Measurements from ENCODE around the gene SLC26A9.
A peak's percentile ranks its signal among the peaks of the same experiment; 100 is the strongest.

The SLC26A9 gene

DNA sequence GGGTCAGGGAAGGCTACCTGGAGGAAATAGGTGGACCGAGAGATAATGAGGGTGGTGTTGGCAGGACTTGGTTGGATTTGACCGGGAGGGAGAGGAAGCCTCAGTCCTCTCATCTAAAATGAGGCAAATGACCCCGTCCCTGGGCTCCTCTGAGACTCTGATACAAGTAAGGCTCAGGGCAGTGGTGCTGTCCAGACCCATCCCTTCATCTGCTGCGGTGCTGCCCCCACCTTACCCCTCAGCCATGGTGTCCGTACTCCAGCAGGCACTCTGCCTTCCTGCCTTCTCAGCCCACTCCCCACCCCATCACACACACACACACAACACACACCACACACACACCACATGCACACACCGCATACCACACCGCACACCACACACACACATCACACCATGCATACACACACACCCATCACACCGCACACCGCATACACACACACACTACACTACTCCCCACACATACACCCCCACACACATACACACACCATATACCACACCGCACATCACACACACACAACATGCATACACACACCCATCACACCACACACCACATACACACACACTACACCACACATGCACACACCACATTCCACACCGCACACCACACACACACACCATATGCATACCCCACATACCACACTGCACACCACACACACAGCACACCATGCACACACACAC is 29.4 kb upstream of the SLC26A9 start:
- peak; percentile 43 for DNase-seq

DNA sequence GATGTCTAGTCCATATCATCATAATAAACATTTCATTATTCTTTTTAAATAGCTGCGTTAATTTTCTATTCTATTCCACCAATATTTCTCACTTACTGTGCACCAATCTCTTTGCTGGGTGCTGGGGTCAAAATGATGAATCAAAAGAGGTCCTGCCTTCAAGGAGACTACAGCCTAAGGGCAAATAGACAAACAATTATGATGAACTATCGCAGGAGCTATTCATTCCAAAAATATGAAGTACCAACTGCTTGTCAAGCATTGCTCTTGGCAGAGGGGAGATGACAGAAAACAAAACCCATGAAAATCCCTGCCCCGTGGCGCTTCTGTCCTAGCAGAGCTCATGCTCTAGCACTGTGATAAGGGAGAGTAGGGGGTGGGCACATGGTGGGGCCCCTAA is 28.8 kb upstream of the SLC26A9 start:
- DNase-seq, result no peak

DNA sequence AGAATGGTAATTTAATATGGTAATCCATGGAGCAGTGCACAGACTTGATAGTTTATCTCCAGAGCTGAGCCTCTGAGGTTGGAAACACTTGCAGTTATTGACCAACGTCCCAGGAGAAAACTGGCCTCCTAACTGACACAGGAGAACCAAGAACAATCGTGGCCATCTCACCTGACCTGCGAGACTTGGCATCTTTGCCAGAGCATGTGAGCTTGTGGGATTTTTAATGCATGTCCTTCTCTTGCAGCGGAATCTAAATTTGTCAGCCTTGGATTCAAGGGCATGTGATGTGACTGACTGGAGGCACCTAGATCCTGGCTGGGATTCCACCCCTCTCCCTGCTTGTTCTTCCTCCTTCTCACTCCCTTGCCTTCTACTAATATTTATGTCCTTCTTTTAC is 27.8 kb upstream of the SLC26A9 start:
- DNase-seq, result no peak

DNA sequence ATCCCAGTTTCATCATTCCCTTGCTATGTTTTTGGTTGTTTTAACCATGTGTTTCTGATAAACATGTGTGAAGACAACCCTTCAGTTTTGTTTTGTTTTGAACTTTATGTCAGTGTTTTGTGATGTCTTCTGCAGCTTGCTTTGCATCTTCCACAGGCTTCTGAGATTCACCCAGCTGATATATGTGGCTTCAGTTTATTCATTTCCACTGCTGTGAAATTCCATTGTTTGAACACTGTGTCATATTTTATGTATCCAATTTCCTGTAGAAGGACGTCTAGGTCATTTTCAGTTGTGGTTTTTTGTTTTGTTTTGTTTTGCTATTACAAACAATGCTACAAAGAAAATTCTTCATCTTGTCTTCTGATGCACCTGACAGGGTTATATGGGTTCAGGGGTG is 27.2 kb upstream of the SLC26A9 start:
- DNase-seq, result no peak

DNA sequence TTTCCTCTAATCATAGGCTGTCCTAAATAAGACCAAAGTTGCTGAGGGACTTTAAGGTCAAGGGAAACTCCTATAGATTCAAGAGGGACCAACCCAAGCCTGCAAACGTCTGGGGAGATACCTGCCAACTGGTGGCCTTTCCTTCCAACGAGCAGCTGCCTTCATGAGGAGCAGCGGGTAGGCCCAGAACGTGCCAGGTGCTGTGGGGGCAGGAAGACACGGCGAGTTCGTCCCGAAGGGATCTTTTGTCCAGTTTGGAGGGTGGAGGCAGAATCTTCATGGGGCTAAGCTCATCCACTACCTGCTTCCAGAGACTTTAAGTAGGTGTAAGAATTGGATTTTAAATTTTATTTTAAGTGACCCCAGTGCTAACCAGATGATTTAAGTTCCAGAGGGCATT is 26.0 kb upstream of the SLC26A9 start:
- no peak for DNase-seq

DNA sequence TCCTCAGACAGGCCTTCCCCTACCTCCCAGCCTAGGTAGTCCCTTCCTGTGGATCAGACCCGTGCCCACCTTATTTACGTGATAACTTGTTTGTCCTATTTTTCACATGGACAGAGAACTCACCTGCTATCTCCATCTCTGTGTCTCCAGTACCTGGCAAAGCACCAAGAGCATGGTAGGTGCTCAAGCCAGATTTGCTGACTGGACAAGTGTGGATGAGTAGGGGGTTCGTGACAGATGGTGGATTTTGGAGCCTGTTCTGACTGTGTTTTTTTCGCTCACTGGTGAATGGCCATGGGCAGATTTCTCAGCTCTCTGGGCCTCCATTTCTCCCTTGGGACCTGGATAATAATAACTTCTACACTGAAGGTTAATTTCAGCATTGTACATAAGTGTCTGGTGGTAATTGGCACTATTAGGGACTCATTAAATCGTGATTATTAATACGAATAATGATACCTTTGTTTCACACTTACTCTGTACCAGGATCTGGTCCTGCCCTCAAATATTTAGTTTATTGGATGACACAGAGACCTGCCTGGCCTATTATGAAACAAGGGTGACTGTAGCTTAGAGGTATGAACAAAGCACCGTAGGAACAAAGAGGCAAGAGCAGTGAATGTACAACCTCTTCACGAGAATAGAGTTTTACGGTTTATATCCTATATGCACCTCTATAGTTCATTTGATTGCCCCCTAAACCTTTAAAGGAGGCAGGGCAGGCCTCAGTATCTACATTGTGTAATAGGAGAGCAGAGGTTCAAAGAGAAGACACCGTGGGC is 24.5 kb upstream of the SLC26A9 start:
- DNase-seq, result no peak

DNA sequence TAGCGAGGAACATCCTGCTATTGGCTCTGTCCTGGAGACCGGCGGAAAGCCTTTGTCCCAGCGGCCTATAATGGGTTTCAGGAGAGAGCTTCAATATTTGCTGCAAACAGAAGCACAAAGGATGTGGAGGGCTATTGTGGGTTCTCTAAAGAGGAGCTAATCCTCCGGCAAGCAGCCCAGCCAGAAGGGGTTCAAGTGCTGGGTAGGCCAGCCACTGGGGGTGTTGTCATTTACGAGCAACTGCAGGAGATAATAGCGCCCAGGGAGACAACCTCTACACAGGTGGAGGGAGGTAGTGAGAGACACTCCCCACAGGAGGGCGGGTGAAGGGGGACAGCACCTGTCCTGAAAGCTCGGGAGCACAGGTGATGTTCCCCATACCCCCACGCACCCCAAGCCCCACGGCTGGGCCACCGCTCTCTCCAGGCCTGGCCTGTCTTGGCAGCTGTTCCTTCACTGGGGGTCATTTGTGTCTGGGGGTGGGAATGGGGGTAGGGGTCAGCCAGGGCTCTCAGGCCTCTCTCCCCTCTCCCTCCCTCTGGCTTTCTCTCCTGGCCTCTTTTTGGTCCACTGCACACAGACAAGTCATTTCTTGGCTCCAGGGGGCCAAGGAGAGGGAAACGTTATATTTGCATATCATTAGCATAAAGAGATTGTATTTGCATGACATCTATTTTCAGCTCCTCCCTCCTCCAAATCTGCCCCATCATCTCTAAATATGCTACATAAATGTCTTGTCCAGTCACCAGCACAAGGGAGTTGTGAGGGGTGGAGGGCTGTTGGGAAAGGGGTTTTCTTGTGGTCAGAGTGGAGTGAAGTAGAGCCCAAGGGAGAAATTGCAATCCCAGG is 22.0 kb upstream of the SLC26A9 start:
- no peak for DNase-seq

DNA sequence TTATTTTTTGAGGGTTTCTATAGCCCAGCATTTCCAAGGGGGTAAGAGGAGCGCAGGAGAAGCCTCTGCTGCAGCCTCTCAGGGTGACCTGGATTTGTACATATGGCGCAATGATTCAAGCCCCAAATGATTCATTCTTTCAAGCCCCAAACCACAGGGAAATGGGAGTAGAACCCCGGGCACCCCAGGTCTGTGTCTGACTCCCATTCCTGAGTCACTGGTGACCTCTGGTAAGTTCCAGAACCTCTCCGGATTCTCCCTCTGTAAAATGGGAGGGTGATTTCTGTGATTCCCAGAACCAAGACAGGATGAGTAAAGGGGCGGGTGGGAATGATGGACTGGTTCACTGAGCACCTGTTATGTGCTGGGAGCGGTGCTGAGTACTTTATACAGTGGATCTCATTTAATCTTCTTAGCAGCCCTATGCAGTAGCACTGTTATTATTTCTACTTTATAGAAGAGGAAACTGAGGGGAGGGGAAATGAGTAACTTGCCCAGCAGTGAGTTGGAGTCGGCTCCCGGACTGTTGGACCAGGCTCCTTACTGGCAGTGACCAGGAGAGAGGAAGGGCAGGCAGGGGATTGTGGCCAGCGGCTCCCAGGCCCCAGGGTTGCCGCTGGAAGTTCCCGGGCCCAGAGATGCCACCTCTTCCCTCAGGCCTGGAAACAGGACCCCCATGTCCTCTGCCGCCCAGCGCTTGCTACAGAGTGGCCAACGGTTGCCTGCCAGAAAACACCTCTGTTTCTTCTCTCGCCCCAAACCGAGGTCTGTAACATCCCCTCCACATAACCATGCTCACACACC is 20.3 kb upstream of the SLC26A9 start:
- DNase-seq, result peak; percentile 48

DNA sequence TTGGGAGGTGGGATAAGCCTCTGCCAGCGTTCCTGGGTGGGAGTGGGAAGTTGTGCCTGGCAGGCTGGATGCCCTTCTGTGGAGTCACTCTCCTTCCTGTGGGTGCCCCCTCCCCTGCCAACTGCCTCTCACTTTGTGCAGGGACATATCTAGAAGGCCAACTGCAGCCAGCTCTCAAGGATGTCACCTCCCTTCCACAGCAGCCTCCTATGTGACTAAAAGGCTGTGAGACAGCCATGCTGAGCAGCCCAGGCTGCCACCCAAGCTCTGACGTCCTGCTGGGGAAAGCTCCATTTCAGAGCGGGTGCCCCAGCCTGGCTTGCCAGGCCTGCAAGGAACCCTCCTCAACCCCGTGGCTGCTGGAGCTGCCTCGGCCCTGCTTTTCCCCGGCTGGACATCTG is 19.6 kb upstream of the SLC26A9 start:
- DNase-seq, result no peak

DNA sequence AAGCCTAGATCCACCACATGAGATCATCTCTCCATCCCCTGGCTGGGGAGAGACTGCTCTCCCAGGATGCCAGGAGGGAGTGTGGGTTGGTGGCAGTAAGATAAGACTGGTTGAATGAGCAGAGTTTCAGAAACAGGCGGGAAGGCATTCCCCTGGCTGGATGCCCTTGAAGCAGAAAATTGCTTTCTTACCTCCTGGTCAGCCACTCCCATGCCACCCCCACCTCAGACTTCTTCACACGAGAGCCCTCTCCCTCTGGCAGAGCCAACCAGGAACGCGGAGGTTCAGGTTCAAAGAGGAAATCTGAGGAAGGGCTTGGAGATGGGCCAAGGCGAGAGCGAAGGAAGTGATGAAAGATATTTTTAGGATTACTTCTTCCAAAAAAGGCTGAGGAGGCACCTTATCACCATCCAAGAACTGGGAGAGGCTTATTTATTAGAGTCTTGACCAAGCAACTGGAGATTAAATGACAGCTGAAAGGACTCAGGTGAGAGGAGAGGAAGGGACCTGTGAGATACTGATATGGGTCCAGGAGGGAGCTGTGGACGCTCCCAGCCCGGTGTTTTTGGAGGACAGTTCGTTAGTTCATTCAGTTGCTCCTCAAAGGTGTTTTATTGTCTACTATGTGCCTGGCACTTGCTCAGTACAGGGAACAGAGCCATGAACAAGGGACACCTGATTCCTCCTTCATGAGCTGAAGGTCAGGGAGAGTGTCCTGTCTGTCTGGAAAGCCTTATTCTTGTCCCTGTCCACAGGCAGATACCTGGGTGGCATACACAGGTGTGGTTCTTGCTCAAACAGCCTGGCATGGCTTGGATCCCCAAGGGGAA is 18.9 kb upstream of the SLC26A9 start:
- DNase-seq, result peak; percentile 51

DNA sequence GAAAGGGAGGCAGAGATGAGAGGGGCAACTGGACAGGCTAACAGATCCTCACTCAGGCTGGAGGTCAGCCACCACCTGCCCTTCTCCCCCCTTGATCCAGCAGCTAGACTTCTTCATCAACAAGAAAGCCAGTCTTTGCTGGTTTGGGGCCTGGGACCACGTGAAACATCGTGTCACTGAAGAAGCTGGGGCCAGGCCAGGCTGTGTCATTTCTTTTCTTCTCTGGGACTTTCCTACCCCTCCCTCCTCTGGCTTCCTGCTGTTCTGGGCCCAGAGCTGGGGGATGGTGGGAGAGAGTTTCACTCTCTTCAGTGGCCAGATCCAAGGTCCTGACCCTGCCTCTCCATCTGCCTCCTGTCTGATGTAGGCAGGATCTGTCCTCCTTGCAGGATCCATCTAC is 18.1 kb upstream of the SLC26A9 start:
- peak; percentile 54 for DNase-seq

DNA sequence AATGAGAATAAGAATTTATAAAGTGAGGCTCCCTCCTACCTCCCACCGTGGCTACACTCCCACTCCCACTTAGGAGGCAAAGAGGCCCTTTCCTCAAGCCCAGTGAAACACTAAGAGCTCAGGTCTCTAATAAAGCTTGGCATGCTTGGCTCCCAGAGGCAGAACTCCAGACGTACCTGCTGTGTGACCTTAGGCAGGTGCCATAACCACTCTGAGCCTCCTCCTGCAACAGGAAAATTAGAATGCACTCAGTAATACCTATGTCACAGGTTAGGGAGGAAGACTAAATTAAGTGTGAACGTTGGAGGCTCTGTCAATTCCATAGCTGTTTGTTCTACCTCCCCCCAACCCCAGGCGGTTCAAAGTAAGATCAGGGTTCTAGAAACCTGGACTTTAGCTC is 16.5 kb upstream of the SLC26A9 start:
- no peak for DNase-seq

DNA sequence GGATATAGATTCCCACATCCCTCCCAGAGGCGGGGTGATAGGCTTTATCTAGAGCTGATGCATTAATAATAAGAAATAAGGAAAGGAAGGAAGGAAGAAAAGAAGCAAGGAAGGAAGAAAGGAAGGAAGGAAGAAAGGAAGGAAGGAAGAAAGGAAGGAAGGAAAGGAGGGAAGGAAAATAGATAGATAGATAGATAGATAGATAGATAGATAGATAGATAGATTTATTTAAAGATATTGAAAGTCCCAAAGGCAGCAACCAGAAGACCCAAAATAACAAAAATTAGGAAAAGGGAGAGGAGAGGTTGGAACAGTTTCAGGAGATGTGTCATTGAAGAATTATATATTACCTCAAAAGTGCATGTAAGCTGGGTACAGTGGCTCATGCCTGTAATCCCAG is 12.2 kb upstream of the SLC26A9 start:
- no peak for DNase-seq

DNA sequence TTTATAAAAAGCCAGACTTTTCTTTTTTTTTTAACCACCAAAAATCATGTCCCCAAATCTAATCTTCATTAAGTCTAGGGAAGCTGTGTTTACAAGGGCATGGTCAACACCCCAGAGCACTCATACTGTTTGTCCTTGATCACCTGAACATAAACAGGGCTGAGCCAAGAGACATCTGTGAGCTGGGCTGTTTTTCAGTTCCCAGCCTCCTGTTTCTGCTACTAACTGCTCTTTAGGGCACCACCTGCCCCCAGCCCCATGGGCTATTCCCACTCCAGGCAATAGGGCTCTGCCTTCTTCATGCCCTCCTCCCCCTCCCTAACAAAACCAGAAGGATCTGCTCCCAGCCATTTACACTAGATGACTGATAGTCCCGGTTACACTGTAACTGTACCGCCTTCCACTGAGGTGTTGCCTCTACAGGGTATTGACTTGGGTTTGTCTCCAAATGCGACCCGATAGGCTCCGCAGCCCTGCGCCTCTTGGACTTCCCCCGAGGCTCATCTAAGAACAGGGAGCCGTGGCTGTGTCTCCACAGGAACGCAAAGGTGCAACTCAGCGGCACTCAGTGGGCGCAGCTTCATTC is 11.7 kb upstream of the SLC26A9 start:
- no peak for DNase-seq

DNA sequence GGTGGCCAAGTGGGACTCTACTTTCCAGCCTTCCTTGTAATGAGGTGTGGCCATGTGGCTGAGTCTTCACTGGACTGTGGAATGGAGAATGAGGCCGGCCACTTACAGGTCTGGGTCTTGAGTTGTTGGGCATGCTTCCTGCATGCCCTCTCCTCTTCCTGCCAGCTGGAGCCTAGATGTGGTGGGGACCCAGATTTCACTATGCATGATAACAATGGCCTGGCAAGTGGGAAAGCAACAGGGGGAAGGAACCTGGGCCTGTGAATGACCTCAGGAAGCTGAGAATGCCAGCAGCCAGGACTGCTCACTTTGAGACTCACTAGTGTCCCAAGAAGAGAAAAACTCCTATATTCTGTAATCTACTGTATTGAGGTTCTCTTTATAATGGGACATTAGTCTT is 8.5 kb upstream of the SLC26A9 start:
- DNase-seq, result no peak

DNA sequence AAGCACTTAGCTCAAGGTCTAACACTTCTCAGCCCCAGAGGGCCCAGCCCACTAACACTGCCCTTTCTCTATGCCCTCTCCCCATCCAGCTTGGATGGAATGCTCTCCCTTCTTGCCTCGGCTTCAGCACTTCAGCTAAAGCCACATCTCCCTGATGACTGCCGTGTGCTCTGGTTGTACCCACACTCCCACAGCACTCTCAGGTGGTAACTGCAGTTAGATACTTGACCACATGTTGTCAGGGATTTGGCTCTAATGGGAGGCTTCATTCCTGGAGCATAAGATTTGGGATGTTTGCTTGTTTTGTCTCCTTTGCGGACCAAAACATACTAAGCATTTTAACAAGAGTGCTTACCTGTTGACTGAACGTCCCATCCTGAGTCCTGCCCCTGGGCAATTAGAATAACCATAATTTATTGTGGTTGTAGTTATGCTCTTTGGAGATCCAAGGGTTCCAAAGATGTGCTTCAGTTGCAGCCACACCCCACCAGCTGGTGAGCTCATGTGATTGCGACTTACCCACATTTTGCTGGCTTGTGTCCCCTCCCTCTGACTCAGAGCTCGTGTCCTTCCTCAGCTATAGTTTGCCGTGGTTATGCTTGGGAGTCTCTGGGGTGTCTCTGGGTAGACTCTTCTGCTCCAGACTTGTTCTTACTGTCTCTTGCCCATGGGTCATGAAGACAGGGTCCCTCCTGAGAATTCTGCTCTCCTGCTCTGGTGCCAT is 7.7 kb upstream of the SLC26A9 start:
- peak; percentile 77 for DNase-seq

DNA sequence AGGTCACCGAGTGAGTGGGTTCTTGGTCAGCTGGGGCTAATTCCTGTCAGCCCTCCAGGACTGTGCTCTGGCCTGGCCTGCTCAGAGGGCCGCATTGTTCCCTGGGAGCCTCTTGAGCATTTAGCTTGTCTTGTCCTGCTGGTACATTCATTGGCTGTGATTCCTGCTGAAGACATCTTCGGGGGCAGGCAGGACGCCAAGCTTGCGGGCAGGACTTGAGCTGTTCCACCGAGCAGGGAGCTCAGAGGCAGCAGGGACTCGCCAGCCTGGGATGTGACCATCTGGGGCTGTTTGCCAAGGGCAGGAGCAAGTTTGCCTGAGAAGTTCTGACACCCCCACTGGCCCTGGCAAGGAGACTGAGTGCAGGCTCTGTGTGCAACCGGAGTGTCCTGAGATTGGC is 7.0 kb upstream of the SLC26A9 start:
- DNase-seq, result peak; percentile 67

DNA sequence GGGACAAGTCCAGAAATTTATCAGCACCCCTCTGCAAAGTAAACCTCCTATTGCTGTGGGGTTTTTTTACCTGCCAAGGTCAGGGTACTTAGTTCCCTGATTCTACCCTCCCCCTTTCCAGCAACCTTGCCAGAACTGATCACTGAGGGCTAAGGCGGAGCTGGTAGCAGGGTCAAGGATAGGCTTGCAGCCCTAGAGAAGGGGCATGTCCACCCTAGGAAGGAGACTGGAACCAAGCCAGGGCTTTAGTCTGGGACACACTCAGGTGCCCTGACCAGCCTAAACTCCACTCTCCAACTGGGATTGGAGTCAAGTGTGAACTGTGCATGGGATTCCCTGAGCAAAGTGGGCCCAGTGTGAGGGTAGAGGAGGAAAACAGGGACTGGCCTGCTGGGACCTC is 6.5 kb upstream of the SLC26A9 start:
- DNase-seq, result no peak

DNA sequence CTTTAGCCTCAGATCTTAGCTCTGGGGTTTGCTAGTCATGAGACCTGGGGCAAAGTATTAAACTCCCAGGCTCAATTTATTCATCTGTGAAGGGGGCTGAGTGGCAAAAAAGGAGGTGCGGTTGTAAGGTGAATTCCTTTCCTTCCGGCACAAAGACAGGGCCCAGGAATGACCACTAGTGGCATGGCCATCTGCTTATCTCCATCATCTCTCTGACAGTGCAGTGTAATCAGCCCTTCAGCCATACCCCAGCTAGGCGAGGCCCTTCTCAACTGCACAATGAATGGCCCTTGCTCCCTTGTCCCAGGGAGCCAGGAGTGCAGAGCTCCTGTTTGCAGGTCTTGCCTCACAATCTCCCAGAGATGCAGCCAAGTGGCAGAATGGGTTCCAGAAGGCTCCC is 5.6 kb upstream of the SLC26A9 start:
- no peak for DNase-seq

DNA sequence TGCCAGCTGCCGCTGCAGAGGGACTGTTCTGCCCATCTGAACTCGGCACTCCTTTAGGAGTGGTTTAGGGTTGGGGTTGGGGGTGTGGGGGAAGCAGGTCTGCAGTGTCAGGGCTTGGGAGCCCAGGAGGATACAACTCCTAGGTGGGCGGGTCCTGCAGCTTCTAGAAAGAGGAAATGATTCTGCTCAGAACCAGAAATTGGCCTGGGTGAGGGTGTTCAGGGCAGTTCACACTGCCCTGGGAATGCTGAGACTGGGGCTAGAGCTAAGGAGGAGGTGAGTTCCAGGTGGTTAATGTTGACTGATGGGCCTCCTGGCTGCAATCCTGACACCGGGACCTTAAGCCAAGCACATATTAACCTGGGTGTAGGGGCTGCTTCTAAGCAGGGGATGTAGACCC is 4.8 kb upstream of the SLC26A9 start:
- no peak for DNase-seq

DNA sequence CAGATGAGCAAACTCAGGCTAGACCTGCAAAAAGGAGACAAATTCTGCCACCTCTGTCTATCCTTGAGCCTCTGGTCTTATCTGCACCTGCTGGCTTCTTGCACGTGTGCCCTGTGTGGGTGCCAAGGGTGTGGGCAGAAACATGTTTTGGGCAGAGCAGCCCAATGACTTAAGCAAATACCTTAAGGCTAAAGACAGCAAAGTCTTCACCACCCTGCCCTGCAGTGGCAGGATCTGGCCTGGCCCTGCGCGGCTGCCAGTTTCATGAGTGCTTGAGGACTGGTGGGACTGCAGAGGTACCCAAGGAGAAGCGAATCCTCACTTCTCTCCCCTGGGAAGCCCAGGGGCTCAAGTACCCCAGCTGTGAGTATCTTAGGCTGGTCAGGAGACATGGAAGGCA is 3.8 kb upstream of the SLC26A9 start:
- DNase-seq, result no peak
